Measurements from ENCODE around the gene ORMDL3.

GRCh38 chr17:39953471-39953888 is 26.1 kb upstream of the ORMDL3 start:
- no peak for TF ChIP-seq CTCF (conservative IDR thresholded peaks at IDR 0.05; ENCODE audit: low read depth in 2 of 2)
- TF ChIP-seq EZH2phosphoT487 (IDR thresholded peaks at IDR 0.05; ENCODE audit: unreplicated experiment): no peak
